HCT116 (cell line): ENCODE data around the gene CPEB1. TPM values are rescaled to one million over a fixed set of nuclear protein-coding genes. Genes with fewer than 3 reads are reported as not detected.

Experiments used
- ATAC-seq: fragments of 200-7000 bp; cut with Tn5 transposase; 2 replicates; pipeline ENCODE4 v1.9.1; 2020; ENCODE audit warnings: mild to moderate bottlenecking, moderate library complexity
- BruUV-seq: library from RNA; stranded (reverse); fragments of 400-500 nt; replicated peaks from 2 replicates; lab custom pipeline; 2021; lab: Mats Ljungman, UMichigan
- CTCF ChIA-PET: fragments of 300-600 bp; sonication (Branson Sonifier 250); formaldehyde crosslinking; loops from one replicate; lab custom pipeline; 2021; ENCODE audit warnings: antibody characterized with exemption; lab: Charles Lee
- POLR2A ChIA-PET: fragments of 300-600, 350-600 bp; sonication (Branson Sonifier 250); formaldehyde crosslinking; loops from one replicate; lab custom pipeline; 2021; ENCODE audit warnings: antibody characterized with exemption; lab: Charles Lee
- RAD21 ChIA-PET, 2 experiments: fragments of 300-600 bp; sonication (Branson Sonifier 250); formaldehyde crosslinking; loops; one replicate each; lab custom pipeline; 2023; ENCODE audit warnings: low total read pairs in 2 of 2; ENCODE audit not compliant: uncharacterized antibody in 2 of 2, unreplicated experiment in 2 of 2, low non-redundant PET in 1 of 2; lab: Charles Lee
- DNase-seq: peaks from one replicate; pipeline ENCODE4 v3.0.0-alpha.2; 2010; ENCODE audit warnings: low read depth, low spot score
- H2AFZ ChIP-seq: fragments of 200-600 bp; shearing (Covaris generic), sonication (generic); 2 replicates; pipeline ENCODE4 v1.6.1; 2017; ENCODE audit warnings: low read depth, mixed run types, mixed read lengths, antibody characterized with exemption, low read length; ENCODE audit not compliant: poor library complexity, severe bottlenecking
- H3K27ac ChIP-seq: 2 replicates; pipeline ENCODE4 v1.5.1; 2012; ENCODE audit warnings: low read depth, low read length
- H3K27me3 ChIP-seq: fragments of 200-600 bp; sonication (generic); 2 replicates; pipeline ENCODE4 v1.6.1; 2016; ENCODE audit warnings: mixed run types, low read length, mixed read lengths; ENCODE audit not compliant: insufficient read depth
- H3K36me3 ChIP-seq, 2 experiments: fragments of 200-500 bp in 1 of 2; fragments of 200-600 bp in 1 of 2; sonication (Bioruptor generic) in 1 of 2; sonication (generic) in 1 of 2; 2 replicates each; pipeline versions ENCODE4 v1.5.1 to v1.6.1; 2014 to 2016; ENCODE audit warnings: low read length in 2 of 2, inconsistent platforms in 1 of 2, mixed read lengths in 1 of 2, mixed run types in 1 of 2; ENCODE audit not compliant: insufficient read depth in 2 of 2, control insufficient read depth in 1 of 2
- H3K4me1 ChIP-seq, 2 experiments: fragments of 200-600 bp in 1 of 2; sonication (generic) in 1 of 2; 2 replicates each; pipeline versions ENCODE4 v1.5.1 to v1.6.1; 2012 to 2017; ENCODE audit warnings: low read length in 2 of 2, inconsistent platforms in 1 of 2, mild to moderate bottlenecking in 1 of 2, mixed read lengths in 1 of 2, mixed run types in 1 of 2, moderate library complexity in 1 of 2; ENCODE audit not compliant: insufficient read depth in 2 of 2, control insufficient read depth in 1 of 2
- H3K4me2 ChIP-seq: fragments of 200-600 bp; sonication (generic); 2 replicates; pipeline ENCODE4 v1.6.1; 2017; ENCODE audit warnings: mixed run types, low read length, mixed read lengths
- H3K4me3 ChIP-seq, 2 experiments: fragments of 200-600 bp in 1 of 2; sonication (generic) in 1 of 2; replicated peaks in 1 of 2; 2 replicates each; pipeline ENCODE4 v1.5.1; 2011 to 2016; ENCODE audit warnings: low read length in 2 of 2, control low read depth in 1 of 2, low read depth in 1 of 2, mild to moderate bottlenecking in 1 of 2, mixed read lengths in 1 of 2, mixed run types in 1 of 2
- H3K79me2 ChIP-seq: fragments of 200-600 bp; sonication (generic); 2 replicates; pipeline ENCODE4 v1.6.1; 2017; ENCODE audit warnings: mild to moderate bottlenecking, mixed run types, low read length, moderate library complexity, mixed read lengths; ENCODE audit not compliant: insufficient read depth
- H3K9ac ChIP-seq: fragments of 200-600 bp; sonication (generic); 2 replicates; pipeline ENCODE4 v1.6.1; 2016; ENCODE audit warnings: low read length, mixed read lengths
- H3K9me2 ChIP-seq: fragments of 200-600 bp; sonication (generic), shearing (Covaris generic); 2 replicates; pipeline ENCODE4 v1.6.1; 2017; ENCODE audit warnings: mixed run types, mild to moderate bottlenecking, moderate library complexity; ENCODE audit not compliant: insufficient read depth
- H3K9me3 ChIP-seq, 2 experiments: fragments of 200-500 bp in 1 of 2; fragments of 200-600 bp in 1 of 2; sonication (Bioruptor generic) in 1 of 2; sonication (generic) in 1 of 2; 2 replicates each; pipeline ENCODE4 v1.6.1; 2014 to 2017; ENCODE audit warnings: low read length in 2 of 2, mixed read lengths in 2 of 2, inconsistent platforms in 1 of 2, low read depth in 1 of 2, mild to moderate bottlenecking in 1 of 2, mixed run types in 1 of 2, moderate library complexity in 1 of 2; ENCODE audit not compliant: control insufficient read depth in 1 of 2, insufficient read depth in 1 of 2
- H4K20me1 ChIP-seq: fragments of 200-600 bp; sonication (generic), shearing (Covaris generic); 2 replicates; pipeline ENCODE4 v1.6.1; 2017; ENCODE audit warnings: mixed run types, mild to moderate bottlenecking, moderate library complexity; ENCODE audit not compliant: insufficient read depth
- CBX3 ChIP-seq: IDR thresholded peaks from 2 replicates; pipeline ENCODE4 v1.6.1; 2012; ENCODE audit warnings: low read depth
- CTCF ChIP-seq, 3 experiments: fragments of 200-600 bp in 1 of 3; sonication (generic) in 1 of 3; IDR thresholded peaks in 2 of 3; conservative IDR thresholded peaks in 1 of 3; 2 replicates each; pipeline ENCODE4 v1.5.1; 2012 to 2017; ENCODE audit warnings: low read depth in 2 of 3, low read length in 2 of 3, antibody characterized with exemption in 1 of 3, borderline replicate concordance in 1 of 3, control low read depth in 1 of 3, mild to moderate bottlenecking in 1 of 3, mixed read lengths in 1 of 3, mixed run types in 1 of 3, moderate library complexity in 1 of 3; ENCODE audit not compliant: insufficient read depth in 1 of 3
- EGR1 ChIP-seq: IDR thresholded peaks from 2 replicates; pipeline ENCODE4 v1.6.1; 2012; ENCODE audit warnings: low read depth
- EZH2phosphoT487 ChIP-seq: fragments of 200-600 bp; IDR thresholded peaks from 2 replicates; pipeline ENCODE4 v1.6.1; 2018; ENCODE audit warnings: antibody characterized with exemption, borderline replicate concordance
- JUND ChIP-seq: IDR thresholded peaks from 2 replicates; pipeline ENCODE4 v1.6.1; 2012
- REST ChIP-seq: IDR thresholded peaks from 2 replicates; pipeline ENCODE4 v1.6.1; 2012; ENCODE audit warnings: low read depth
- SIN3A ChIP-seq: IDR thresholded peaks from 2 replicates; pipeline ENCODE4 v1.6.1; 2012; ENCODE audit warnings: low read depth
- SP1 ChIP-seq: IDR thresholded peaks from 2 replicates; pipeline ENCODE4 v1.6.1; 2012; ENCODE audit warnings: low read depth
- TCF7L2 ChIP-seq: IDR thresholded peaks from 2 replicates; pipeline ENCODE4 v1.7.0; 2011; ENCODE audit warnings: borderline replicate concordance, inconsistent platforms; ENCODE audit not compliant: insufficient read depth, insufficient read length; ENCODE audit errors: extremely low read depth
- YY1 ChIP-seq: IDR thresholded peaks from 2 replicates; pipeline ENCODE4 v1.6.1; 2011; ENCODE audit warnings: low read length, low read depth, moderate library complexity, mild to moderate bottlenecking; ENCODE audit not compliant: insufficient replicate concordance; ENCODE audit errors: extremely low read depth
- ZBTB33 ChIP-seq: IDR thresholded peaks from 2 replicates; pipeline ENCODE4 v1.6.1; 2011; ENCODE audit warnings: mild to moderate bottlenecking, low read length, moderate library complexity; ENCODE audit not compliant: insufficient replicate concordance; ENCODE audit errors: extremely low read depth
- intact Hi-C: fragments of 100-400 bp; cut with micrococcal nuclease; formaldehyde crosslinking; loops from 2 replicates; pipeline ENCODE4 v1.10.0; 2022
- total RNA-seq: library from RNA; stranded (reverse); gene quantifications from one replicate; pipeline ENCODE4 v1.2.1, GENCODE V29; 2021; ENCODE audit not compliant: unreplicated experiment

CPEB1 gene
- total RNA-seq, 1 experiment from 2014 or later: not detected

GRCh38 chr15:82537351-82537908 is 109.7 kb downstream of the CPEB1 start:
- Histone ChIP-seq H3K9ac (no peak overlapping the region), H3K27me3 (no peaks in the 10 kb centered on the region), H3K79me2 (peaks cover 42% of the 10 kb centered on the region)
- no peak for ATAC-seq
- TF ChIP-seq CBX3 (no peak), SIN3A (no peak), YY1 (no peak), EZH2phosphoT487 (no peak), REST (no peak), EGR1 (no peak), ZBTB33 (no peak), SP1 (no peak), TCF7L2 (no peak), CTCF (IDR thresholded peaks at IDR 0.05 in 2 of 3, conservative IDR thresholded peaks at IDR 0.05 in 1 of 3; ENCODE audit: borderline replicate concordance in 1 of 3, insufficient read depth in 1 of 3, low read depth in 2 of 3, low read length in 2 of 3) (no peak), JUND (no peak)
- TF ChIP-seq, all 23 proteins: peak for 0
- intact Hi-C loops: loop anchor here (10.0 kb wide), 1 partner anchor 467 kb away; no protein-coding TSS in a partner anchor
- peaks cover 23% of the 10 kb centered on the region for H4K20me1 ChIP-seq
- no peaks in the 10 kb centered on the region for H3K9me2 ChIP-seq
- H3K9me3 ChIP-seq: no peaks in the 10 kb centered on the region
- RAD21 ChIA-PET: no interaction called here
- H2AFZ ChIP-seq: no peak overlapping the region
- no peak overlapping the region for H3K4me2 ChIP-seq
- DNase-seq: no peak
- BruUV-seq: no TSS peak
- peaks cover 0 to 18% of the 10 kb centered on the region in 2 experiments; a peak in 3 of 4 replicates for H3K4me1 ChIP-seq
- H3K4me3 ChIP-seq: no peak overlapping the region
- peaks cover 34 to 45% of the 10 kb centered on the region in 2 experiments for H3K36me3 ChIP-seq
- POLR2A ChIA-PET: no interaction called here
- CTCF ChIA-PET: no interaction called here
- H3K27ac ChIP-seq: peak overlapping the region; percentile 12; the same call in 1 of the 2 replicates
